ENCODE results near the gene ATP5F1A.

ATP5F1A gene

DNA sequence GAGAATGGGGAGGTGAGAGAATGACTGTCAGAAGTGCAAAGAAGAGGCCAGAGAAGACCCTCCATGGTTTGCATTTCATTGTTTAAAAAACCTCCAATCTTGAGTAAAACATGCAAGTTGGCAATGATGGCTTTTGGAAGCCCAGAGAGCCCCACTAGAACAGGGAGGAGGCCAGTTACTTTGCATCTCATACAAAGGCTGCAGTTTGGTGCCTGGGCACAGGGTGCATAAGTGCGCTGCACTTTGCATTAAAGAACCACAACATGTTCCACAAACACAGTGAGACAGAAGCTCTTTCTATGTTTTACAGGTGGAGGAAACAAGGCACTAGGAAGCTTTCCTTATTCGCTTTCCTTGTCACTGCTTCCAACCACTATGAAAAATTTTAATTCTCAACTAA is 51.4 kb downstream of the ATP5F1A start:
- ChIA-PET CTCF (interaction anchor here (1.3 kb wide), 1 partner anchor 15 kb away, joined by 4 read pairs; no protein-coding TSS in a partner anchor), POLR2A (no interaction called here)
- TF ChIP-seq, protein P1, sequence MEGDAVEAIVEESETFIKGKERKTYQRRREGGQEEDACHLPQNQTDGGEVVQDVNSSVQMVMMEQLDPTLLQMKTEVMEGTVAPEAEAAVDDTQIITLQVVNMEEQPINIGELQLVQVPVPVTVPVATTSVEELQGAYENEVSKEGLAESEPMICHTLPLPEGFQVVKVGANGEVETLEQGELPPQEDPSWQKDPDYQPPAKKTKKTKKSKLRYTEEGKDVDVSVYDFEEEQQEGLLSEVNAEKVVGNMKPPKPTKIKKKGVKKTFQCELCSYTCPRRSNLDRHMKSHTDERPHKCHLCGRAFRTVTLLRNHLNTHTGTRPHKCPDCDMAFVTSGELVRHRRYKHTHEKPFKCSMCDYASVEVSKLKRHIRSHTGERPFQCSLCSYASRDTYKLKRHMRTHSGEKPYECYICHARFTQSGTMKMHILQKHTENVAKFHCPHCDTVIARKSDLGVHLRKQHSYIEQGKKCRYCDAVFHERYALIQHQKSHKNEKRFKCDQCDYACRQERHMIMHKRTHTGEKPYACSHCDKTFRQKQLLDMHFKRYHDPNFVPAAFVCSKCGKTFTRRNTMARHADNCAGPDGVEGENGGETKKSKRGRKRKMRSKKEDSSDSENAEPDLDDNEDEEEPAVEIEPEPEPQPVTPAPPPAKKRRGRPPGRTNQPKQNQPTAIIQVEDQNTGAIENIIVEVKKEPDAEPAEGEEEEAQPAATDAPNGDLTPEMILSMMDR (IDR thresholded peaks at IDR 0.05; ENCODE audit: insufficient read depth, low read length, missing control alignments), result no peak
- no peak for DNase-seq (ENCODE audit: low read depth, low spot score)
- H3K4me3 ChIP-seq (ENCODE audit: low read depth, low read length), result no peak overlapping the region

- ChIA-PET CTCF (interaction anchor here (1.3 kb wide), 1 partner anchor 16 kb away, joined by 4 read pairs; no protein-coding TSS in a partner anchor), POLR2A (no interaction called here)
- H3K4me3 ChIP-seq (ENCODE audit: low read depth, low read length), result no peak overlapping the region
- no peak for DNase-seq (ENCODE audit: low read depth, low spot score)
- TF ChIP-seq, protein P1 (IDR thresholded peaks at IDR 0.05; ENCODE audit: insufficient read depth, low read length, missing control alignments), result no peak
Measured at GRCh38 chr18:46046126-46046525, 52.0 kb downstream of the ATP5F1A start.

DNA sequence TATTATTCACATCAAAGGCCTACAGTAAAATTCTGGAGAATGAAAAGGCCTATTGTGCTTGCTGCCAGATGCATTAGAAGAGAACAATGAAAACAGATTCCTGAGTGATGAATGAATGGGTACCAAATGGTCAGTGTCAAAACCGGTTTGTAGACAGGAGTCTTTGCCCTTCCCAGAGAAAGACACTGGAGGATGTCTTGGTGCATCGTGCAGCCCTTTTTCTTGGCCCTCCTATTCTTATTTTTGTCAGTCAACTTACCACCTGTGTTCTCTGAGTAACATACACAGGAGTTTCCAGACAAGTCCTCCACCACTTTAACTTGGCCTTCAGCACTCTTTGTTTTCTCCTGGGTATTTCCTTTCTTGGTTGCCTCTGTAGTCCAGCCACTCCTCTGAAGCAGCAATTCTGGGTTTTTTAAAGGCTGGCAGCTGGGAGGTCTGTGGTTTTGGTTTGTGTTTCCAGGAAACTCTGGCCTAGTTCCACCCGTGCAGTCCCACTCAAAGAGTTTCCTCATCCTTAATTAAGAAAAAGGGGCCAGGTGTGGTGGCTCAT is 55.4 kb downstream of the ATP5F1A start:
- POLR2A ChIA-PET, result no interaction called here
- CTCF ChIA-PET, result interaction anchor here (0.8 kb wide), 1 partner anchor 31 kb away, joined by 3 read pairs; no protein-coding TSS in a partner anchor
- TF ChIP-seq, protein P1 (IDR thresholded peaks at IDR 0.05; ENCODE audit: insufficient read depth, low read length, missing control alignments), result no peak
- no peak overlapping the region for H3K4me3 ChIP-seq (ENCODE audit: low read depth, low read length)
- DNase-seq (ENCODE audit: low read depth, low spot score), result no peak

GRCh38 chr18:46040747-46041104 is 57.4 kb downstream of the ATP5F1A start:
- H3K4me3 ChIP-seq (ENCODE audit: low read depth, low read length), result no peak overlapping the region
- TF ChIP-seq, protein P1 (IDR thresholded peaks at IDR 0.05; ENCODE audit: insufficient read depth, low read length, missing control alignments), result no peak
- DNase-seq (ENCODE audit: low read depth, low spot score), result no peak
- ChIA-PET POLR2A (no interaction called here), CTCF (no interaction called here)

GRCh38 chr18:46040033-46040746 is 57.9 kb downstream of the ATP5F1A start:
- TF ChIP-seq, protein P1 (IDR thresholded peaks at IDR 0.05; ENCODE audit: insufficient read depth, low read length, missing control alignments), result no peak
- POLR2A ChIA-PET, result no interaction called here
- CTCF ChIA-PET, result no interaction called here

DNA sequence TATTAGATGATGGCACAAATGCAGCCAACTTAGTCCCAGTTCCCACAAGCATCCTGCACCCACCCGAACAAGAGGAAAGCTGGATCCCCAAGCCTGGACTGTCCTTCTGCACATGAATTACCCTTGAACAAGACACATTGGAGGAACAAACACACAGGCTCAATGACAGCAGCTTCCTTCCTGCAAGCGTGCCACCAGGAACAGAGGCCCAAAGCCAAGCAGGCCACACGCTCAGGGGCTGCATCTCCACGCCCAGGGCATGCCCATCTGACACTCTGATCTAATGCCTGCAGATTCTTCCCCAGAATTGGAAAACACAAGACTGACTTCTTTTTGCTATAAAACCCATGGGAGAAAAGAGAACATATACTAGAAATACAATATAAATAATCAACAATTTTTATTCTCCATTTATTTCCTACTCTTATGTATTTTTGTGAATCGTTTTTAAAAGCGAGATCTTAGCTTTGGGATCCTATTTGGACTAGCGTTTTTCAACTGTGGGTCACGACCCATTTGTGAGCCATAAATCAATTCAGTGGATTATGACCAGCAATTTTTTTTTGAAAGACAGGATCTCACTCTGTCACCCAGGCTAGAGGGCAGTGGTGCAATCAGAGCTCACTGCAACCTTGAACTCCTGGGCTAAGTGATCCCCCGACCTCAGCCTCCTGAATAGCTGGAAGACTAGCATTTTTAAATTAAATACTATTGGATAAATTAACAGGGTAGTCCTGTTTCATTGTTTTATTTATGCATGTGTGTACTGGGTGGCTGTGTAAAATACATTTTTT is 60.4 kb downstream of the ATP5F1A start:
- no peak overlapping the region for H3K4me3 ChIP-seq (ENCODE audit: low read depth, low read length)
- CTCF ChIA-PET, result no interaction called here
- POLR2A ChIA-PET, result no interaction called here
- TF ChIP-seq, protein P1 (IDR thresholded peaks at IDR 0.05; ENCODE audit: insufficient read depth, low read length, missing control alignments), result no peak
- DNase-seq (ENCODE audit: low read depth, low spot score), result no peak

More at GRCh38 chr18:46040033-46040746, 57.9 kb downstream of the ATP5F1A start:
- H3K4me3 ChIP-seq (ENCODE audit: low read depth, low read length), result no peak overlapping the region
- DNase-seq (ENCODE audit: low read depth, low spot score), result no peak
